IMR-90 (cell line): ENCODE data around the gene ARAP1. TPM values are rescaled to one million over a fixed set of nuclear protein-coding genes. Genes with fewer than 3 reads are reported as not detected.

Source experiments
- ATAC-seq: fragments of 200-7000 bp; cut with Tn5 transposase; 2 replicates; pipeline ENCODE4 v1.9.1; 2020; ENCODE audit warnings: low read depth, mild to moderate bottlenecking, moderate library complexity
- BruUV-seq: library from RNA; stranded (reverse); fragments of 400-500 nt; replicated peaks from 2 replicates; lab custom pipeline; 2021; lab: Mats Ljungman, UMichigan
- CTCF ChIA-PET: fragments of 300-600 bp; formaldehyde crosslinking; extraction: SDS; loops from one replicate; lab custom pipeline; 2021; ENCODE audit warnings: antibody characterized with exemption; lab: Yijun Ruan, JAX
- POLR2A ChIA-PET: fragments of 300-600 bp; sonication (Branson Sonifier 250); formaldehyde crosslinking; loops from one replicate; lab custom pipeline; 2022; ENCODE audit warnings: antibody characterized with exemption; ENCODE audit not compliant: unreplicated experiment; lab: Charles Lee
- DNase-seq: peaks from one replicate; pipeline ENCODE4 v3.0.0; 2013
- H2AFZ ChIP-seq: replicated peaks from 2 replicates; pipeline ENCODE3; 2013; ENCODE audit warnings: low read length, mild to moderate bottlenecking; ENCODE audit not compliant: poor library complexity
- H2AK5ac ChIP-seq: 2 replicates; pipeline ENCODE4 v1.6.1; 2013; ENCODE audit warnings: low read depth, low read length, inconsistent platforms
- H2AK9ac ChIP-seq: replicated peaks from 2 replicates; pipeline ENCODE3; 2013; ENCODE audit warnings: mild to moderate bottlenecking, low read depth, low read length, moderate library complexity; ENCODE audit not compliant: poor library complexity
- H2BK120ac ChIP-seq: 2 replicates; pipeline ENCODE4 v1.6.1; 2013; ENCODE audit warnings: low read depth, low read length, inconsistent platforms
- H2BK15ac ChIP-seq: 3 replicates; pipeline ENCODE4 v1.6.1; 2013; ENCODE audit warnings: low read depth, low read length, inconsistent platforms
- H2BK20ac ChIP-seq: 2 replicates; pipeline ENCODE4 v1.6.1; 2013; ENCODE audit warnings: low read depth, mild to moderate bottlenecking, inconsistent platforms, low read length, moderate library complexity
- H2BK5ac ChIP-seq: 2 replicates; pipeline ENCODE4 v1.6.1; 2013; ENCODE audit warnings: mild to moderate bottlenecking, low read depth, low read length, inconsistent platforms; ENCODE audit not compliant: poor library complexity, severe bottlenecking
- H3K14ac ChIP-seq: replicated peaks from 2 replicates; pipeline ENCODE4 v1.6.1; 2013; ENCODE audit warnings: low read depth, low read length, inconsistent platforms
- H3K18ac ChIP-seq: 2 replicates; pipeline ENCODE4 v1.6.1; 2013; ENCODE audit warnings: low read depth, low read length, control low read depth
- H3K23ac ChIP-seq: 2 replicates; pipeline ENCODE4 v1.6.1; 2013; ENCODE audit warnings: low read depth, low read length, inconsistent platforms
- H3K27ac ChIP-seq: 2 replicates; pipeline ENCODE4 v1.5.1; 2013; ENCODE audit warnings: mild to moderate bottlenecking, control low read depth, low read length; ENCODE audit not compliant: insufficient read depth
- H3K27me3 ChIP-seq: 2 replicates; pipeline ENCODE4 v1.6.1; 2013; ENCODE audit warnings: low read length; ENCODE audit not compliant: control insufficient read depth, insufficient read depth
- H3K36me3 ChIP-seq: 2 replicates; pipeline ENCODE4 v1.6.1; 2013; ENCODE audit warnings: low read length, mixed read lengths; ENCODE audit not compliant: control insufficient read depth, insufficient read depth
- H3K4ac ChIP-seq: 2 replicates; pipeline ENCODE4 v1.6.1; 2013; ENCODE audit warnings: low read depth, low read length, inconsistent platforms
- H3K4me1 ChIP-seq: 2 replicates; pipeline ENCODE4 v1.6.1; 2013; ENCODE audit warnings: low read length, mixed read lengths; ENCODE audit not compliant: control insufficient read depth, insufficient read depth
- H3K4me2 ChIP-seq: 2 replicates; pipeline ENCODE4 v1.6.1; 2013; ENCODE audit warnings: low read depth, mild to moderate bottlenecking, control low read depth, low read length, moderate library complexity
- H3K4me3 ChIP-seq: 2 replicates; pipeline ENCODE4 v1.5.1; 2013; ENCODE audit warnings: low read depth, mild to moderate bottlenecking, control low read depth, low read length, moderate library complexity; ENCODE audit not compliant: insufficient read depth
- H3K56ac ChIP-seq: 2 replicates; pipeline ENCODE4 v1.6.1; 2013; ENCODE audit warnings: low read length, inconsistent platforms; ENCODE audit not compliant: insufficient read depth; ENCODE audit errors: extremely low read depth
- H3K79me1 ChIP-seq, 2 experiments: 2 replicates each; pipeline ENCODE4 v1.6.1; 2013; ENCODE audit warnings: low read length in 2 of 2, inconsistent platforms in 1 of 2, low read depth in 1 of 2
- H3K9ac ChIP-seq: 2 replicates; pipeline ENCODE4 v1.6.1; 2013; ENCODE audit warnings: low read depth, low read length, control low read depth
- H3K9me1 ChIP-seq: 2 replicates; pipeline ENCODE4 v1.6.1; 2013; ENCODE audit warnings: low read length, inconsistent platforms; ENCODE audit not compliant: insufficient read depth
- H3K9me3 ChIP-seq: 2 replicates; pipeline ENCODE4 v1.6.1; 2013; ENCODE audit warnings: low read length; ENCODE audit not compliant: control insufficient read depth, insufficient read depth
- H4K20me1 ChIP-seq: 2 replicates; pipeline ENCODE4 v1.6.1; 2013; ENCODE audit warnings: low read length, inconsistent platforms; ENCODE audit not compliant: insufficient read depth
- H4K5ac ChIP-seq: 2 replicates; pipeline ENCODE4 v1.6.1; 2013; ENCODE audit warnings: mild to moderate bottlenecking, low read depth, low read length, control low read depth
- H4K8ac ChIP-seq, 2 experiments: 2 replicates each; pipeline ENCODE4 v1.6.1; 2013; ENCODE audit warnings: low read depth in 2 of 2, low read length in 2 of 2, control low read depth in 1 of 2, inconsistent platforms in 1 of 2
- H4K91ac ChIP-seq: 2 replicates; pipeline ENCODE4 v1.6.1; 2013; ENCODE audit warnings: low read depth, low read length, inconsistent platforms; ENCODE audit not compliant: insufficient read depth
- MAZ ChIP-seq: IDR thresholded peaks from 2 replicates; pipeline ENCODE4 v1.6.1; 2012; ENCODE audit warnings: low read depth, mild to moderate bottlenecking, low read length, improper control_type of control experiment, moderate library complexity, borderline replicate concordance
- RAD21 ChIP-seq: IDR thresholded peaks from 2 replicates; pipeline ENCODE4 v1.6.1; 2012; ENCODE audit warnings: low read length, improper control_type of control experiment
- WGBS, 2 experiments: methylation state at CpG; one replicate each; pipeline versions ENCODE4 v1.1.5 to v1.1.7; 2013; ENCODE audit warnings: missing lambda C conversion rate in 2 of 2; ENCODE audit not compliant: insufficient read length in 1 of 2; ENCODE audit errors: extremely low coverage in 2 of 2; 5-methylcytosine and 5-hydroxymethylcytosine counted together
- dilution Hi-C: fragments of 300-500 bp; cut with HindIII; formaldehyde crosslinking; loops from one replicate; pipeline ENCODE4 v1.14.3; 2018; ENCODE audit warnings: low sequenced_read_pairs; ENCODE audit not compliant: unreplicated experiment
- in situ Hi-C: fragments of 300-500 bp; cut with MboI; formaldehyde crosslinking; loops from 3 replicates; pipeline ENCODE4 v1.14.3; 2019; ENCODE audit warnings: low sequenced_read_pairs, inconsistent platforms, mixed read lengths
- intact Hi-C: fragments of 100-400 bp; cut with micrococcal nuclease; formaldehyde crosslinking; loops from 2 replicates; pipeline ENCODE4 v1.10.0; 2022
- polyA plus RNA-seq, 3 experiments: library from polyadenylated mRNA; depleted of rRNA; stranded (reverse); fragments of >200 nt; gene quantifications; 2 replicates each; pipeline ENCODE4 v1.2.3, GENCODE V29; 2012; ENCODE audit warnings: low replicate concordance in 1 of 3
- total RNA-seq: library from RNA; depleted of rRNA; stranded (reverse); fragments of >200 nt; gene quantifications from 2 replicates; pipeline ENCODE4 v1.2.3, GENCODE V29; 2012

ARAP1 gene
- total and polyA plus RNA-seq, 2 of the 4 experiments (the other 2 are of a cell fraction): 37.6 to 63.1 TPM

- H3K18ac ChIP-seq: no peak overlapping the region
- H3K27ac ChIP-seq: no peak overlapping the region
- H4K20me1 ChIP-seq: peaks cover 45% of the 10 kb centered on the region
- ChIA-PET CTCF (interaction anchor here (1.0 kb wide), 1 partner anchor 210 kb away, joined by 3 read pairs; no protein-coding TSS in a partner anchor), POLR2A (no interaction called here)
- ATAC-seq (no peak), DNase-seq (no peak)
- TF ChIP-seq RAD21 (no peak), MAZ (no peak)
- intact Hi-C loops: no loop called here
- no peak overlapping the region for H3K14ac ChIP-seq
- WGBS, 2 experiments: 80% methylated on average over 2 of the region's 6 CpGs; no CpG with 5 or more reads in 1 of the 2 experiments
- H3K4me1 ChIP-seq: peaks cover 2% of the 10 kb centered on the region; the same call in 1 of the 2 replicates
- H2BK5ac ChIP-seq: no peak overlapping the region
- no peak overlapping the region for H2BK15ac ChIP-seq
- H3K56ac ChIP-seq: no peak overlapping the region
- no peak overlapping the region for H3K23ac ChIP-seq
- H2BK20ac ChIP-seq: no peak overlapping the region
- BruUV-seq: no TSS peak
- no peaks in the 10 kb centered on the region for H3K9me1 ChIP-seq
- no peak overlapping the region for H3K4me2 ChIP-seq
- no peak overlapping the region for H2AFZ ChIP-seq
- H3K27me3 ChIP-seq: peaks cover 33% of the 10 kb centered on the region
- no peak overlapping the region for H2BK120ac ChIP-seq
- dilution Hi-C loops: no loop called here
- no peak overlapping the region for H3K9ac ChIP-seq
- no peak overlapping the region for H3K4ac ChIP-seq
- no peak overlapping the region for H2AK9ac ChIP-seq
- no peak overlapping the region for H4K8ac ChIP-seq
- no peak overlapping the region for H3K4me3 ChIP-seq
- no peak overlapping the region for H4K5ac ChIP-seq
- H3K9me3 ChIP-seq: no peaks in the 10 kb centered on the region
- no peak overlapping the region for H2AK5ac ChIP-seq
- no peaks in the 10 kb centered on the region; a peak in 1 of 4 replicates for H3K79me1 ChIP-seq
- in situ Hi-C loops: loop anchor here (5.0 kb wide), 1 partner anchor 93 kb away; no protein-coding TSS in a partner anchor
- H4K91ac ChIP-seq: no peak overlapping the region
- peaks cover 4% of the 10 kb centered on the region; the same call in 1 of the 2 replicates for H3K36me3 ChIP-seq
Measured at GRCh38 chr11:72680624-72681158, 71.5 kb downstream of the ARAP1 start.
